AG08395 (cell line): ENCODE data around the gene PLA2G6.
"Not testable (repeated sequence)": the region's sequence is repeated elsewhere in the genome, so short reads cannot be mapped to it uniquely, and the experiment has no call there.

Experiments used
- DNase-seq: peaks from one replicate; pipeline ENCODE4 v3.0.0; 2012; ENCODE audit warnings: mixed read lengths, low spot score

The PLA2G6 gene

DNA sequence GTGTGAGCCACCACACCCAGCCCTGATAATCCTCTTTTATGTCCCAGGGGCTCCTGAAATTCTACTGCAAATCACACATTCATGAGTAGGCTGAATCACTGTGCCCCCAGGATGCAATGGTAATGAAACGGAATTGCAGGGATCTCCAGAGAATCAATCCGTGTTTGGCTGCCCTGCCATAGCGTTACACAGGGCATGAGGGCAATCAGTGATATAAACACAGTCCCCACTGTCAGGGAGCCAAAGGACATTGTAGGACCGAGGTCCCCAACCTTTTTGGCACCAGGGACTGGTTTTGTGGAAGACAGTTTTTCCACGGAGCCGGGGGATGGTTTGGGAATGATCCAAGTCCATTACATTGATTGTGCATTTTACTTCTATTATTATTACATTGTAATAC lies 9.0 kb upstream of the PLA2G6 start:
- DNase-seq = no peak

DNA sequence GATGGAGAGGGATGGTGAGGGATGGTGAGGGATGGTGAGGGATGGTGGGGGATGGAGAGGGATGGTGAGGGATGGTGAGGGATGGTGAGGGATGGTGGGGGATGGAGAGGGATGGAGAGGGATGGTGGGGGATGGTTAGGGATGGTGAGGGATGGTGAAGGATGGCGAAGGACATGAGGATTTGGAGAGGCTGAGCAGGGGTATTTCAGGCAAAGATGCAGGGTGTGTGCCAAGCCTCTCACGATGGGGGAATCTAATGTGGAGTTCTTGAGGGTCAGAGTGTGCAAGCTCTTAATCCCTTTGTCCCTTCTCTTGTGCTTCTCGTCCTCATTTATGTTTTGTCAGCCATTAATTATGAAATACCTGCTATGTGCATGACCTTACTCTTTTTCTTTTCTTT lies 7.5 kb upstream of the PLA2G6 start:
- DNase-seq = no peak

DNA sequence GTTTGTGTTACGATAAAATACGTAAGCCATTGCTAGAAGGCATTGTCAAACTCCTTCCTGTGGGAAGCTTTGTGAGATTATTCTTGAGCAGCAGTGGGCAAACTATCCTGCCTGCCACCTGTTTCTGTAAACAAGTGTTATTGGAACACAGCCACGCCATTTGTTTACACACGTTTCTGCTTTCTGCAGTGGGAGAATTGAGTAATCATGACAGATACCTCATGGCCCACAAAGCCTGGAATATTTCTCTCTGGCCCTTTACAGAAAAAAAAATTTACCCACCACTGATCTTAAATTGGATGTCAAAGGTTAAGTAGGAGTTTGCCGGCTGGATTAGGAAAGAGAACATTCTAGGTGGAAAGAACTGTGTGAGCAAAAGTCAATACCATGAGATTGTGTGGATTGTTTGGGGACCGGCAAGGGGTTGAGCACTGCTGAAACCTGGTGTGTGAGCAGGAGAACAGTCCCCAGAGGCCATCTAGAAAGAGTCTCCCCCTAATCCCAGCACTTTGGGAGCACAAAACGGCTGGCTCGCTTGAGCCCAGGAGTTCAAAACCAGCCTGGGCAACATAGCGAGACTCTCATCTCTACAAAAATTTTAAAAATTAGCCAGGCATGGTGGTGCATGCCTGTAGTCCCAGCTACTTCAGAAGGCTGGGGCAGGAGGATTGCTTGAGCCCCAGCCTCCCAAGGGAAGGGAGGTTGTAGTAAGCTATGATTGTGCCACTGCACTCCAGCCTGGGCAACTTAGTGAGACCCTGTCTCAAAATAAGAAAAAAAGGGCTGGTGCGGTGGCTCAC lies 6.0 kb upstream of the PLA2G6 start:
- DNase-seq = no peak

DNA sequence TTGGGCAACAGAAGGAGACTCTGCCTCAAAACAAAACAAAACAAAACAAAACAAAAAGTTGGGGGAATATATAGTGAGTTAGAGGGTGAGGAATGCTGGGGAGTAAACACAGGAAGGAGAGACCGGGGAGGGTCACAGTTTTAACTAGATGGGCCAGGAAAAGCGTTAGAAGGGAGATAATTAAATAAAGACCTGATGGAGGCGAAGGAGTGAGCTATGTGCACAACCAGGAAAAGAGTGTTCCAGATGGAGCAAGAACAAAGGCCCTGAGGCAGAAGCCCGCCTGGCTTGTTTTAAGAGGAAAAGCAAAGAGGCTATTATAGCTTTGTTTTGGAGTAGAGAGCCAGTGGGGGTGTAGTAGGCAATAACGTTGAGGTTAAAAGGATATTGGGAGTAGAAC lies 4.8 kb upstream of the PLA2G6 start:
- no peak for DNase-seq

DNA sequence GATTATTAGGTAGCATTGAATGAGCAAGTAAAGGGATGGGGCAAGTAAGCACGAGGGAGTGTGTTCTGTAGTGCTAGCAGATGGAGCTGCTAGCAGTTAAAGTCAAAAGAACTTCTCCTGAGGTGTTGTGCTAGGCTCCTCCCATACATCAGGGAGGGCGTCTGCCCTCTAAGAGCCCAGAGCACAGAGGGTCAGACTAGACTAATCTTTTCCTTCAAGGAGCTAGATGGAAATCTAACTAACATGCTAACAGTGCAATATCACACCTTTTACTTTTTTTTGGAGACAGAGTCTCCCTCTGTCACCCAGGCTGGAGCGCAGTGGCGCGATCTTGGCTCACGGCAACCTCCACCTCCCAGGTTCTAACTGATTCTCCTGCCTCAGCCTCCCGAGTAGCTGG lies 3.2 kb upstream of the PLA2G6 start:
- no peak for DNase-seq

DNA sequence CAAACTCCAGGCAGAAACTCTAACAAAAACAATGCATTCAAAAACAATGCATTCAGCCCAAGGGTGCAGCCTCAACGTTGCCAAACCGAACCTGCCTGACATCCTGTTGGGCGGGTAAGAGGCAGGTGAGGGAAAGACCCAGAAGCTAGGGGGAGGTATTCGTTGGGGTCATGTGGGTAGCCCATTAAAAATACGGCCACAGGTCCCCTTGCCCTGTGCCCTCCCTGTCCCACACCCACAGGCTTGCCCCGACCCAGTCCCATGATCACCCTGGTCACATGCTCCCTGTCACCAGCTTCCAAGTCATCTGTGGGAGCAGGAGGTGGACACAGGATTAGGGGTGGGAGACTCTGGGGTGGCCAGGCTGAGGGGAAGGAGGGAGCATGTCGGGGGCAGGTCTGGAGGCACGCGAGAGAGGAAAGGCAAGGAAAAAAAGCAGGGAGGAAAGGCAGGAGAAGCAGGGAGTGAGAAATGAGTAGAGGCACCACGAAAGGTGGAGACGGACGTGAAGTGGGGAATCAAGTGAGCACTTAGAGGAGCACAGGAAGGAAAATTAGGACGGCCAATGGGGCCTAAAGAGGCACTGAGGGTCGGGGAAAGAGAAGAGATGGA lies 683 bp downstream of the PLA2G6 start:
- no peak for DNase-seq

DNA sequence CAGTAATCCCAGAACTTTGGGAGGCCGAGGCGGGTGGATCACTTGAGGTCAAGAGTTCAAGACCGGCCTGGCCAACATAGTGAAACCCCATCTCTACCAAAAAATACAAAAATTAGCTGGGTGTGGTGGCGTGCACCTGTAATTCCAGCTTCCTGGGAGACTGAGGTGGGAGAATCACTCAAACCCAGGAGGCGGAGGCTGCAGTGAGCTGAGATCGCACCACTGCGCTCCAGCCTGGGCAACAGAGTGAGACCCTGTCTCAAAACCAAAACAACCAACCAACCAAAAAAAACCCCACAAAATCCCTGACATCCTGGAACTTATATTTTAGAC lies 3.1 kb downstream of the PLA2G6 start:
- DNase-seq = not testable (repeated sequence)

DNA sequence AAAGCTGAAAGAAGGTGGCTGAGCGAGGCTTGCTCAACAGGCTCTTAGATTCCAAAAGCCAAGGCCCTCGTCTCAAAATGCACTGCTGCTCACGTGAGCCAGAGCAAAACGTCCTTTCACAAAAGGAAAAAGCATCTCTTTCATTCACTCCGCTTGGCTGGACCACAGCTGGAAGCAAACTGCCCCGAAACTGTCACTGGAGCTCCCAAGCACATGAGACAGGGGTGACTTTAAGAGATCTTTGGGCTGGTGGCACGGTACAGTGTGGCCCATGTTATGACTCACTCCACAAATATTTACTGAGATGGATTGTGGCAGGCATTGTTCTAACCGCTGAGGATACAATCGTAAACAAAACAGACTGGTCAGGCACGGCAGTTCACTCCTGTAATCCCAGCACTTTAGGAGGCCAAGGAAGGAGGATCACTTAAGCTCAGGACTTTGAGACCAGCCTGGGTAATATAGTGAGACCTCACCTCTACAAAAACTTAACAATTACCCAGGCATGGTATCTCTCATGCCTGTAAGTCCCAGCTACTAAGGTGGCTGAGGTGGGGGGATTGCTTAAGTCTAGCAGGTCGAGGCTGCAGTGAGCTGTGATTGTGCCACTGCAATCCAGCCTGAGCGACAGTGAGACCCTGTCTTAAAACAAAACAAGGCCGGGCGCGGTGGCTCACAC lies 3.6 kb downstream of the PLA2G6 start:
- DNase-seq = peak; percentile 85

DNA sequence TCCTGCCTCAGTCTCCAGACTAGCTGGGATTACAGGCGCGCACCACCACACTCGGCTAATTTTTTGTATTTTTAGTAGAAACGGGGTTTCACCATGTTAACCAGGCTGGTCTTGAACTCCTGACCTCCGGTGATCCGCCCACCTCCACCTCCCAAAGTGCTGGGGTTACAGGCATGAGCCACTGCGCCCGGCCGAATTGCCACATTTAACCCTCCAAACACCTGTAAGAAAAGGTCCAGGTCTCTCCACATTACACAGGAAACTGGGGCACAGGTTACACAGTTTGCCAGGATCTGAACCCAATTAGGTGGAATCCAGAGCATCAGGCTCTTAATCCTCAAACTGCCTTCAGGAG lies 4.1 kb downstream of the PLA2G6 start:
- not testable (repeated sequence) for DNase-seq

DNA sequence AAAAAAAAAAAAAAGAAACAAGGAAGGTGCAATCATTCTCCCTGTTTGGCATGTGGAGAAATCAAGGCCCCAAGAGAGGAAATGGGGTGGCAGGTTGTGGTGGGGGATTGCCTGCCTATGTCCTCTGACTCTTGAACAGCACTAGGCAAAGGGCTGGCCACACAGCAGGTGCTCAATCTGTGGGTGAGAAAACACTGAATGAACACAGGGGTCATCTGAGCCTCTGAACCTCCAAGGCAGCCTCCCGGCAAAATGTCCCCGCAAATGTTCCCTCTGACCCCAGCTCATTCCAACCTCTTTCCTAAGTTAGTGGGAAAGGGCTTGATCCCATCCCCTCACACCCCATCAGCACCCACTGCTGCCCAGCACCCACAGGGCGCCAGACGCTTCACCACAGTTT lies 4.6 kb downstream of the PLA2G6 start:
- no peak for DNase-seq

DNA sequence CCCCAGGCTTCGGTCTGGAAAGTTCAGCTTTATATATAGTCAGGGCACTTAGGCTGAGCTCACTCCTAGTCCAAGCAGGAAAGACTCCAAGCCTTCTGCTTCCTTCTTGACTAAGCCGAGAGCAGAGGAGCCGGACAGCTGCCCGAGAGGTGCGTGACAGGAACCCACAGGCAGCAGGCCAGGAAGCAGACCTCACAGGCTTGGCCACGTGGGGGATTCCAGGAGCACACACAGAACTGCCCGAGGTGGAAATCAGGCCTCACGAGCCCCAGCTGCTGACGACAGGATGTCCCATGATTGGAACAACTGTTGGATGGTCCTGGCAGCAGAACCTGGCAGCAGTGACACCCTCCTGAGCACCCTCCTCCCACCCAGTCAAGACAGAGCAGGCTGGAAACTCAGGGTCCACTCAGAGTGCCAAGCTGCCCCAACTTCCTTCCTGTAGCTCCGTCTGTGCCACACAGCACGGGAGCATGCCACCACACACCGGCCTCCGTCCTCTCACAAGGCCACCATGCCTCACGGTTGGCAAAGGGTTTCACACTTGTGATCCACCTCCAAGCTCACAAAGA lies 5.4 kb downstream of the PLA2G6 start:
- DNase-seq = peak; percentile 86

DNA sequence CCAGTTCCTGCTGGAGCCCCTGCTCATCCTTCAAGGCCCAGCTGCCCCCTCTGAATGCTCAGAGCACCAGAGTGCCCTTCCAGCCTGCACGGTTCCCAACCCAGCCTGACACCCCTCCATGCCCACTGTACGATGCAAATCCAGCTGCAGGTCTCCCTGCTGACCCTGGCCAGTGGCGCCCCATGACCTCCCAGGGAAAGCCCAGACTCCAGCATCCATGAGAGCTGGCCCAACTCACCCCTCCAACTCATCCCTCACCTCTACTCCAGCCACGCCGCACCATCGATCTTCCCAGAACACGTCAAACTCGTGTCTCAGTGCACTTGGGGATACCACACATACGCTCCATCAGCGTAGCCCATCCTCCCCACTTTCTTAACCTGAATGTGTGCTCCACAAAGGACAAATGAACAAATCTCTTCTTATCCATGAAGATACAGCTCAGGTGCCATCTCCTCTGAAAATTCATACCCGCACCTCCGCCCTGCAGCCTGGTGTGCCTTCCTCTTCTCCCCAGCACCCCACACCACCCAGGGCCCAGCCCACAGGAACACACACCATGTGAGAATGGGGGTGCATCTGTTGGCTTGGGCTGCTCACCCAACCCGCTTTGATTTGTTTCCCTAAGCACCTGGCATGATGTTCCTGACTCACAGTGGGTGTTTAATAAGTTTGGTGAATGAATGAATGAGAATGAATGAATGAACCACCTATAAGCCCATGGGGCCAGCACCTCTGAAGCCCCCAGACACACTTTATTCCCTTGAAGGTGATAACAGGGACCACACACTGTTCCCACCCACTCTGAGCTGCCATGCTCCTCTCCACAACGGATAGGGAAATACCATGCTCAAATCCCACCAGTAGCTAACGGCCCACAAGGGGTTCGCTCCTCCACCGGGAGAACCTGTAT lies 6.2 kb downstream of the PLA2G6 start:
- no peak for DNase-seq

DNA sequence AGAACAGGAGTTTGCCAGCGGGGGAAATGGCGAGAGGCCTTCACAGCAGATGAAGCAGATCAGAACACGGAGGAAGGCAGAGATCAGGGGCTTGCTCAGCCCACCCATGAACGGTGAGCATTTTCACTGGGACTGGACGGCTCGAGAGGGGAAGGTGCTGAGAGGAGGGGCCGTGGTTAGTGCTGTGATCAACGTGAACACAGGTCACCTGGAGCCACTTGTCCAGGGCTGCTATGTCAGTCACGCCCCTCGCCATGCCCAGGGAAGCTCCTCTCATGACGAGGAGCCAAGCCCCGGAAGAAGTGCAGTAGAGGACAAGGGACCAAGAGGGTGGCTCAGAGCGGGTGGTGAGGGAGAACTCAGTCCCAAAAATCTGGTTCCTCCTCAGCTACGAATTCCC lies 7.0 kb downstream of the PLA2G6 start:
- no peak for DNase-seq

DNA sequence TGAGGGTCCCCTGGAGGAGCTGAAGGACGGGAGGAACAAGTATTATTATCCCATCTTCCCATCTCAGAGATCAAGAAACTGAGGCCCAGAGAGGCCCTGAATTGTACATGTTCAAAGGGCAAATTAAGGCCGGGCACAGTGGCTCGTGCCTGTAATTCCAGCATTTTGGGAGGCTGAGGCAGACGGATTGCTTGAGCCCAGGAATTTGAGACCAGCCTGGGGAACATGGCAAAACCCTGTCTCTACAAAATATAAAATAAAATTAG lies 8.1 kb downstream of the PLA2G6 start:
- DNase-seq = no peak

DNA sequence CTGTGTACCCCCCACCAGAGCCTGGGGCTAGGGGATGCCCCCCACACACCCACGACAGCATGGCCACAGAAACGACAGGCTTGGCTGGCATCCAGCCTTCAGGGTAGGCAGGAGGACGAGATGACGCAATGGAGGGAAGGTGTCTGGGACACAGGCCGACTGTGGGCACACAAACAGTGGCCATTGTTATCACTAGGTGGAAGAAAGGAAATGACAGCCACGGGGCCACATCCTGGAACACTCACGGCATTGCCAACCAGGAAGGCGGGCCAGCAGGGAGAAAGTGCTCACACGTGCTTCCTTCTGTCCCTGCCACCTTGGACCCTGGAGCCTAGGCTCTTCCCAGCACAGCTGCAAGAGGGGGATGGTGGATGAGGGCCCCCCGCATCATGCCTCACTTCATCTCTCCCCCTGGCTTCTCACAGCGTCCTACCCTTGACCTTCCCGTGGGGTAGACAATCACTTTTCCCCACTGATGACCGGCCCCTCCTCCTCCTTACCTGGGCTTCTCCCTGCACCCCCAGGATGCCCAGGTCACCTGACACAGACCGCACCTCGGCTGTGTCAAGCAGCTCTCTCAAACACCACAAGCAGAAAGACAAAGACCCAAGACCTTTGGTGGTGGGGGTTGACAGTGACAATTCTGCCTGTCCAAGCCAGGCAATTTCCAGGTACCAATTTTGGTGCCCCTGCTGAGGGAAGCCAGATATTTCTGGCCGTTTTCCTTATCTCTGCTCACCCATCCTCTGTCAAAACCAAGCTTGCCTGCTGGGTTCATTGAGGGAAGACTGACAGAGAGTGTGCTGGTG lies 8.6 kb downstream of the PLA2G6 start:
- DNase-seq = no peak

DNA sequence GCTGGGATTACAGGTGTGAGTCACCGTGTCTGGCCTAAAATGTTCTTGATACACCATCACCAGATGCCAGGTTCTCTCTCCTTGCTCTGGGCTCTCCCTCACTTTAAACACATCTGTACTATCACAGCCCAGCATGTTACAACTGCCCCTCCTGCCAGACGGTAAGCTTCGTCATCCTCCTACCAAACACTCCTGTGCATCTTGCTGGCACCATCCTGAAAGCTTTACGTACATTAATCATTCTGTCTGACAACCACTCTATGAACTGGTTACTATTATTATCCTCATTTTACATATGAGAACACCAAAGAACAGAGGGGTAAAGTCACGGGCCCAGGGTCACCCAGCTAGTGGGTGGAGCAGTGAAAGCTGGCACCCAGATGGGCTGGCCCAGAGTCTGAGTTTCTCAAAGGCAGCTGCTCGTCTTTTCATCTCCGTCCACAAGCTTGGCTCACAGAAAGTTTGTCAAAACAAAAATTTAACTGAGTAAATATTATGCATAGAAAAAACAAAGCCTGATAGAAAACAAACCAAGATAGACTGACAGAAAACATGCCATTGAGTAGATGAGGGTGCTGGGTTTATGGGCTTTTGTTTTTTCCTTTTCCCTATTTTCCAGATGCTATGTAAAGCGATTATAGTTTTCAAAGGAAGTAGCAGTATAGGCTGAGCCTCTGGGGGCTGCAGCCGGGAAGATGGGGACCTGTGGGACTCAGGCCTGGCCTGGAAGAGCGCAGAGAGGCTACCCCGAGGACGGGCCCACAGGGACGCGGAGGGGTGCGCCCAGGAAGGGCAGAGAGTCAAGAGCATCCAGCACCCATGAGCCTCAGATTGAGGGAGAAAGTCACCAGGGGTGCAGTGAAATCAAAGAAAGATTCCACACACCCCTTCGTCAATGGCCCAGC lies 9.5 kb downstream of the PLA2G6 start:
- DNase-seq = no peak

DNA sequence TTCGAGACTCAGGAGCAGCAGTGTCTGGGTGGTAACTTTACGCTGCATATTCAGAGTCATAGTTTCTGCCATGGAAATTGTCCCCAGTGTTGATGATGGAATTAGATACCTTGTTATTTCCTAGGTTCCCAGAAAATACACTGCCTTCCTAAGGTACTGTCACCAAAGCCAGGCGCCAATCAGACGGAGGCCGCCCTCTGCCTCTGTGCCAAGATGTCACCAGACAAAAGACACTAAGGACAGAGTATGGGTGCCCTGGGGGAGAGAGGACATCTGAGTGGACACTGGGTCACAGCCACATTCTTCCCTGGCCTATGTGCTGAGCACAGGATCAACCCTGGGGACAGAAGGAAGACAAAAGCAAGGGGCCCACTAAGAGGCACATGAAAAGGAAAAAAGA lies 11.2 kb downstream of the PLA2G6 start:
- no peak for DNase-seq

DNA sequence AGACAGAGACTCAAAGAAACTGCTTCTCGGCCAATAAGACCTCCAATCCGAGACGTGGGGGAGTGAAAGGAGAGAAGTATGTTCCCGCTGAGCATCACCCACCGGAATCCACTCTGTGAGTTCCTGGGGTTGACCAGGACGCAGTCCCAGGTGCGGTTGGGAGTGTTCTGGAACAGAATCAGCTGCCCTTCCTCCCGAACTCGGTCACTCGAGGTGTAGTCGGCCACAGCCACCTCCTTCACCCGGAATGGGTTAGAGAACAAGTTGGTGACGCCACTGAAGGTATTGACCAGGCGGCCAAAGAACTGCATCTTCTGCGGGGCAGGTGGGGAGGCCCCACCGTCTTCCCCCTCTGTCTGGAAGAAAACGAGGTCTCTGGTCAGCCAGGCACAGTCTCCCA lies 12.5 kb downstream of the PLA2G6 start:
- no peak for DNase-seq

DNA sequence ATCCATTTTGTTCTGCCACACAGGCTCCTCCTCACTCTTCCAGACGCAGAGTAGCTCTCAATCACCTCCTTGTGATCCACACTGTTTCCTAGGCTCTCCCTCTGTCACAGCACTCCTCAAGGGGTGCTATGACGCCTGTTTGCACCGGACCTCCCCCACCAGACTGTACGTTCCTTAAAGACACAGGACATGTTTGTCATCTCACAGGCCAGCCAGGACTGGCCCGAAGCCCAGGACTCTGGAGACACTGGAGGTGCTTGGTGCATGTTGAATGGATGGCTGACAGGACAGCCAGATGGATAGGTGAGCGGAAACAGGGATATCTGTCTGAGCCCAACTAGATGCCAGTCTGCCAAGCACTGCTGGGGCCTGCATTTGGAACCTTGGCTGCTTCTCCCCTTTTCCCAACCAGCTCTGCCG lies 13.6 kb downstream of the PLA2G6 start:
- no peak for DNase-seq

DNA sequence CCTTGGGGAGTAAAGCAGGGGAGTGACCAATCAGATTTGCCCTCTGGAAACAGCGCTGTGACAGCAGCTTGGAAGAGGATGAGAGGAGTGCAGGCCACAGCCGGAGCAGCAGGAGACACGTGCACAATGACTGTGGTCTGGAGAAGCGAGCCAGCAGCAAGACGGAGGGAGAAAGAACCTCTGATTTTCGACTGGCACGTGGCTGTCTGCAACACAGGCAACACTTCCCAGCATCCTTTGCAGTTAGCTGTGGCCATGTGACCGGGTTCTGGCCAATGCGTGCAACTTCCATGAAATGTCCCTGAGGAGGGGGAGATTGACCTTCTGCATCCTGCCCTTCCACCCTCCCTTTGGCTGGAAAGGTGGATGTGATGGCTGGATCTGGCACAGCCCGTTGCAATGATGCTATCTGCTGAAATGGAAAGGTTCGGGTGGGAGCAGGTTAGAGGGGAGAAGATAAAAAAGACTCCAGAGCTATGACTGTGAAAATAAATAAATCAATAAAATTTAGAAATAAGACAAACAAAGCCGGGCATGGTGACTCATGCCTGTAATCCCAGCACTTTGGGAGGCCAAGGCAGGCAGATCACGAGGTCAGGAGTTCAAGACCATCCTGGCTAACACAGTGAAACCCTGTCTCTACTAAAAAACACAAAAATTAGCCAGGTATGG lies 15.6 kb downstream of the PLA2G6 start:
- DNase-seq = no peak
